IPS-NIHi11 (cell line): Measurements from ENCODE around the gene SPRED2.

Source experiments
- DNase-seq: peaks from one replicate; pipeline ENCODE4 v3.0.0; 2012; ENCODE audit warnings: mixed read lengths, low spot score

SPRED2 gene

GRCh38 chr2:65364986-65365733 is 67.2 kb downstream of the SPRED2 start:
- no peak for DNase-seq

GRCh38 chr2:65363879-65364666 is 68.3 kb downstream of the SPRED2 start:
- DNase-seq: no peak

- DNase-seq: no peak
Measured at GRCh38 chr2:65361623-65362022, 70.8 kb downstream of the SPRED2 start.

GRCh38 chr2:65360441-65360840 is 72.0 kb downstream of the SPRED2 start:
- no peak for DNase-seq

GRCh38 chr2:65358678-65359400 is 73.6 kb downstream of the SPRED2 start:
- no peak for DNase-seq

- no peak for DNase-seq
Measured at GRCh38 chr2:65357959-65358294, 74.5 kb downstream of the SPRED2 start.

- no peak for DNase-seq
Measured at GRCh38 chr2:65357095-65357958, 75.1 kb downstream of the SPRED2 start.

GRCh38 chr2:65355186-65355831 is 77.1 kb downstream of the SPRED2 start:
- DNase-seq: no peak

- no peak for DNase-seq
Measured at GRCh38 chr2:65354773-65355172, 77.6 kb downstream of the SPRED2 start.

- no peak for DNase-seq
Measured at GRCh38 chr2:65353927-65354326, 78.5 kb downstream of the SPRED2 start.

- peak; percentile 37 for DNase-seq
Measured at GRCh38 chr2:65353046-65353445, 79.4 kb downstream of the SPRED2 start.

GRCh38 chr2:65351948-65352595 is 80.3 kb downstream of the SPRED2 start:
- no peak for DNase-seq

GRCh38 chr2:65351234-65351947 is 81.0 kb downstream of the SPRED2 start:
- DNase-seq: no peak

GRCh38 chr2:65350651-65351056 is 81.7 kb downstream of the SPRED2 start:
- DNase-seq: peak; percentile 45

- DNase-seq: peak; percentile 30
Measured at GRCh38 chr2:65349863-65350262, 82.5 kb downstream of the SPRED2 start.

- no peak for DNase-seq
Measured at GRCh38 chr2:65347913-65348312, 84.5 kb downstream of the SPRED2 start.

- no peak for DNase-seq
Measured at GRCh38 chr2:65345631-65346030, 86.8 kb downstream of the SPRED2 start.

GRCh38 chr2:65344689-65345088 is 87.7 kb downstream of the SPRED2 start:
- DNase-seq: no peak

- DNase-seq: no peak
Measured at GRCh38 chr2:65344182-65344581, 88.2 kb downstream of the SPRED2 start.

GRCh38 chr2:65343386-65343785 is 89.0 kb downstream of the SPRED2 start:
- DNase-seq: no peak
